HL-60/S4 treated with phorbol 12-myristate 13-acetate at 8.2 ng/mL for 4 days and 3 days (cell line): ENCODE measurements around the gene NR4A1.

Experiments used
- in situ Hi-C: fragments of 300-500 bp; cut with MboI; formaldehyde crosslinking; loops from 2 replicates; pipeline ENCODE4 v1.15.0; 2022; ENCODE audit warnings: low sequenced_read_pairs

NR4A1 gene

GRCh38 chr12:52050758-52051541, at the start of gene NR4A1:
TSS of gene NR4A1 (plus strand) at chr12:52051442. CDS start at chr12:52054329, 2,887 bp downstream.
- in situ Hi-C loops = no loop called here

GRCh38 chr12:52003016-52003550, 48.2 kb upstream of the NR4A1 start:
- in situ Hi-C loops = no loop called here

GRCh38 chr12:52003591-52003990, 47.7 kb upstream of the NR4A1 start:
- in situ Hi-C loops = no loop called here

GRCh38 chr12:52004042-52004648, 47.1 kb upstream of the NR4A1 start:
- in situ Hi-C loops = no loop called here

GRCh38 chr12:52005218-52005902, 45.9 kb upstream of the NR4A1 start:
- in situ Hi-C loops = no loop called here

- in situ Hi-C loops = no loop called here
These were observed 45.1 kb upstream of the NR4A1 start for GRCh38 chr12:52005903-52006703.

- in situ Hi-C loops = no loop called here
These were observed 44.5 kb upstream of the NR4A1 start, which contains the start of gene TAMALIN for GRCh38 chr12:52006726-52007157. TSS of gene TAMALIN (plus strand) at chr12:52006946. CDS start at chr12:52007020, 74 bp downstream.

GRCh38 chr12:52007158-52007921, 43.9 kb upstream of the NR4A1 start:
- in situ Hi-C loops = no loop called here

GRCh38 chr12:52007982-52008510, 43.2 kb upstream of the NR4A1 start:
- in situ Hi-C loops = no loop called here

GRCh38 chr12:52009081-52009751, 42.0 kb upstream of the NR4A1 start:
- in situ Hi-C loops = no loop called here

GRCh38 chr12:52010152-52010622, 41.1 kb upstream of the NR4A1 start:
- in situ Hi-C loops = no loop called here

GRCh38 chr12:52010692-52011601, 40.3 kb upstream of the NR4A1 start:
- in situ Hi-C loops = no loop called here

- in situ Hi-C loops = no loop called here
These were observed 39.5 kb upstream of the NR4A1 start for GRCh38 chr12:52011602-52012214.

GRCh38 chr12:52013626-52014310, 37.5 kb upstream of the NR4A1 start:
- in situ Hi-C loops = no loop called here

GRCh38 chr12:52014567-52015530, 36.4 kb upstream of the NR4A1 start:
- in situ Hi-C loops = no loop called here

GRCh38 chr12:52015532-52016041, 35.7 kb upstream of the NR4A1 start:
- in situ Hi-C loops = no loop called here
